NCI-H510A (cell line): ENCODE measurements around the gene GARNL3.
A peak's percentile ranks its signal among the peaks of the same experiment; 100 is the strongest.

Experiments used
- DNase-seq: peaks from one replicate; lab custom pipeline; 2025; lab: John Stamatoyannopoulos, UW

Gene GARNL3

DNA sequence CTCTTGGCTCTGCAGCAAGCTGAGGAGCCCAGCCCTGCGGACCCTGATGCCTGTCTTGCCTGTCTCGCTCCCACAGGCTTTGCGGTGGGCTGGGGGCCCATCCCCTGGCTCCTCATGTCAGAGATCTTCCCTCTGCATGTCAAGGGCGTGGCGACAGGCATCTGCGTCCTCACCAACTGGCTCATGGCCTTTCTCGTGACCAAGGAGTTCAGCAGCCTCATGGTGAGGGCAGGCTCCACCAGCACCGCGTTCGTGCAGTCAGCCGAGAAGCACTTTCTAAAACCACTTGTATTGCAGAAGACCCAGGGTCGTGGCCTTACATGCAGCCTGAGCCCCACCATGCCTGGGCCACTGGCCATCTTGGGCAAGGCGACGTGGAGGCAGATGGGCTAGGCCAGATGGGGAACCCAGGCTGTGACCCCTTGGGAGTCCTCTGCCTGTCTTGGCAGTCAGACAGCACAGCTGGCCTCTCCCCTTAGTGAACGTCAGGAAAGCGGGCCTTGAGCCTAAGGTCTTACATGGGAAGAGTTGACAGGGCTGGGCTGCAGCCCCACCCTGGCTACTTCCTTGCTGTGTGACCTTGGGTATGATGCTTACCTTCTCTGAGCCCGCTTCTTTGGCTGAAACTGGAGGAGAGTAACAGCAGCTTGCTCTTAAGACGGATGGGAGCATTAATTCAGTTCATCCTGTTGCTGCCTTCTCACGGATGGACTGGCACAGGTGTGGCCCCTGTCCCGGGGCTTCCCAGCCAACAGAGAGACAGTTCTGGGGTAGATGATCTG is 141.0 kb downstream of the GARNL3 start:
- no peak for DNase-seq

DNA sequence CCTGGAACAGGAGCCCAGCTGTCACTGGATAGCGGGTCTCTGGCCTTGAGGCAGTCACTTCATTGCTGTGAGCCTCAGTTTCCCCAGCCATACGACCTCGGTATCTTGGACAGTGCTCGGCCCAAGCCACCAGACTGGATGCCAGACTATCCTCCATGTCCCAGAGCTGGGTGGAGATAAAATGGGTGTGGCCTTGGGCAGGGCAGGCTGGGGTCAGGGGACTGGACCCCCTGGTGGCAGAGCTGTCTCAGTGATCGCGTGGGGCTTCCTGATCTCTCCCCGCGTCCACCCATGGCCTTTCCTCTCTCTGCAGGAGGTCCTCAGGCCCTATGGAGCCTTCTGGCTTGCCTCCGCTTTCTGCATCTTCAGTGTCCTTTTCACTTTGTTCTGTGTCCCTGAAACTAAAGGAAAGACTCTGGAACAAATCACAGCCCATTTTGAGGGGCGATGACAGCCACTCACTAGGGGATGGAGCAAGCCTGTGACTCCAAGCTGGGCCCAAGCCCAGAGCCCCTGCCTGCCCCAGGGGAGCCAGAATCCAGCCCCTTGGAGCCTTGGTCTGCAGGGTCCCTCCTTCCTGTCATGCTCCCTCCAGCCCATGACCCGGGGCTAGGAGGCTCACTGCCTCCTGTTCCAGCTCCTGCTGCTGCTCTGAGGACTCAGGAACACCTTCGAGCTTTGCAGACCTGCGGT is 142.4 kb downstream of the GARNL3 start:
- no peak for DNase-seq

DNA sequence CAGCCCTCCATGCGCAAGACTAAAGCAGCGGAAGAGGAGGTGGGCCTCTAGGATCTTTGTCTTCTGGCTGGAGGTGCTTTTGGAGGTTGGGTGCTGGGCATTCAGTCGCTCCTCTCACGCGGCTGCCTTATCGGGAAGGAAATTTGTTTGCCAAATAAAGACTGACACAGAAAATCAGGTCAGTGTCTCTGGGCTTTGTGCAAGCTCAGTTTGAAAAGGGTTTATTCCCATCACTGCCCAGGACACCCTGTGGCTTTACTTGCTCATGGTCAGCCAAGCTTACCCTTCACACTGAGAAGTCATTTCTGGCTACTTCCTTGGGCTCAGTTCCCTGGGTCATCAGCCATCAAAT is 142.9 kb downstream of the GARNL3 start:
- no peak for DNase-seq

DNA sequence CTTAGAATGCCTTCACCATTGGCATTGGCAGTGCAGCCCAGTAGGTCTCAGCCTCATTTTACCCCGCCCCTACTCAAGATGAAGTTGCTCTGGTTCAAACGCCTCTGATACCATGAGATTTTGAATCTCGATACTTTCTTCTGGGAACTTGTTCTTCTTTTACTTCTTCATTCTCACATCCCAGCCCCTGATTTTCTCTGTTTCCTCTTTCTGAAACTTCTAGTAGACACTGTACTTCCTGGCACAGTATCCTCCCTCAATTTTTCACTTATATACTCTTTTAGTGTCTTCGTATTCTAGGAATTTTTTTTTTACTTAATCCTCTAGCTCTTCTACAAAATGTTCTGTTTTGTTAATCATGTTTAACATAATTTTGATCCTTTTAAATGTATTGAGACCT is 146.5 kb downstream of the GARNL3 start:
- no peak for DNase-seq

DNA sequence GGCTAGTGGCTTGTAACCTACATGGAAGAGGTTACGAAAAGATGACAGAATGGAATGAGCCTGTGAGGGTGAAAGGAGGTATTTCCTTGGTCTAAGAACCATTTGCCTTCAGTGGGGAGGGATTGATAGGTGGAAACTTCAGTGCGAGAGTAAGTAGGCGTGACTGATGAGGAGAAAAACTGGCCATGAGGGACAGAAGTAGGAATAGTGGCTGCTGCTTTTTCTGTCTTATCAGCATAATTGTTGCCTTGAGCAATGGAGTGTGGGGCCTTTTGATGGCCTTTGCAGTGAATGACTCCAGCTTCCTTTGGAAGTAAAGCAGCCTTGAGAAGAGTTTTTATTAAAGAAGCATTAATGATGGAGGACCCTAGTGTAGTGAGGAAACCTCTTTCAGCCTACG is 150.6 kb downstream of the GARNL3 start:
- DNase-seq = no peak

GRCh38 chr9:127415657-127416056 is 151.1 kb downstream of the GARNL3 start:
- no peak for DNase-seq

DNA sequence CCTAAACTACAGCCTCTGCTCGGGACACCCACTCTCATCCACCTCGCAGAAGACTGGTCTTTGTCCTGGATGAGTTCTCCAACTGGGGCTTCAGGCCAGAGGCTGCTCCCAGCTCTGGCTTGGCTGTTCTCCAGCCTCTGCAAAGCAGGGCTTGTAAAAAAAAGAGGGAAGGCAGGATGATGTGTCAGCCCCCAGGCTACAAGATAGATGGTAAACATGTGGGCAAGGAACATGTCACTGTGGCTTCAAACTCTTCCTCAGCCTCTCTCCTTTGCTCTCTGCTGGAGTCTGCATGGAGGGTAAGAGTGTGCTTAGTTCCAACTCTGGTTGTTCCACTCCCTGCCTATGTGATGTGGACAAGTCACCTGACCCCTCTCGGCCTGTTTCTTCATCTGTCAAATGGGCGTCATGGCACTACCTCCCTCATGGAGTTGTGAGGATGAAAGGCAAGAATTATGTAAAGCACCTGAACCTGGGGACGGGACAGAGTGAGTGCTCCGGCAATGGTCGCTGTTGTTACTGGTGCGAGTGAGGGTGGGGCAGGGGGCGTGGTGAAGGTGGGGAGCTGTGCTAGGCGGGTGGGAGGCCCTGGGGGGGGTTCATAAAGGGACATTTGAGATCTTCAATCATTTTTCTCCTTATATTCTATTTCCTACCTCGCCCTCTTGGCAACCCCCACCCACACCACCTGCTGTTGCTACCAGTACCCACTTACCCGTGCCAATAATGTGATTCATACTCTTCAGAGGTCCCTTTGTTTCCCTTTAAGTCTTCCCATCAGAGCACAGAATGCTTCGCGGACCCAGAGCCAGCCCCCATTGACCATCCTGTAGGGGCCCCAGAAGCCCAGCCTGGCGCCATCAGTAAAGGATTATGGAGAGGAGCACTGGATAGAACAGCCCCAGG is 152.8 kb downstream of the GARNL3 start:
- DNase-seq = no peak

DNA sequence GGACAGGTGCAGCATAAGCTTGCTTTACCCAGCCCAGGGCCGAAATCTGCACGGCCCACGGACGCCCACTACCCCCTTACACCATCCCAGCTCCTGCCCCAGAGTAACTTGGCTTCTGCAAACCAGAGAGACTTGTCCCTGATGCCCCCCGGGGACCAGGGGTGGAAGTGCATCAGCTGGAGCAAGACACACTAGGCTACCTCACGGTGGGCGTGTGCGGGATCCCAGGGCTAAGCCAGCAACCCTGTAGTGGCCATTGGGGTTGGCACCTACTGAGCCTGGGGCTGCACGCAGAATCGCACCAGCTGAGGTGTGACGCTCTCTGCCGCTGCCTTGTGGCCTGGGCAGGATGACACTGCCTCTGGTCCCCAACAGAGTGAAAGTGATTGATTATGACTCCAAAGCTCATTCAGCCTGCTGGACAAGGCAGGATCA is 153.5 kb downstream of the GARNL3 start:
- no peak for DNase-seq

GRCh38 chr9:127419348-127419747 is 154.8 kb downstream of the GARNL3 start:
- DNase-seq = no peak

DNA sequence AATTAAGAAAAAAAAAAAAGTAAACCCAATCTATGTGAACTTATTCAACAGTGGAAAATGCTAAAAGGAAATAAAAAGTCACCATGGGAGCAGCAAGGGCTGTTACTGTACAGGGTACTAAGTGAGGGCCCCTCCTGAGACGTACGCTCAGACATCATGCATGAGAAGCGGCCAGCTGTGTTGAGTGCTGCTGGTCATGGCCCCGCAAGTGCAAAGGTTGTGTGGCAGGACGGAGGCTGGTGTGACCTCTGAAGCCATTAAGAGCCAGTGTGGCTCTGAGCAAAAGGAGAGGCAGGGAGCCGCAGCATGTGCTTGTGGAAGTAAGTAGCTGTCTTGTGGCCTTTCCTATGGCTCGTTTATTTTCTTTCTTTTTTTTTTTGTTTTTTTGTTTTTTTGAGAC is 156.5 kb downstream of the GARNL3 start:
- no peak for DNase-seq

GRCh38 chr9:127422133-127422782 is 157.7 kb downstream of the GARNL3 start:
- no peak for DNase-seq

GRCh38 chr9:127422787-127423186 is 158.2 kb downstream of the GARNL3 start:
- no peak for DNase-seq

DNA sequence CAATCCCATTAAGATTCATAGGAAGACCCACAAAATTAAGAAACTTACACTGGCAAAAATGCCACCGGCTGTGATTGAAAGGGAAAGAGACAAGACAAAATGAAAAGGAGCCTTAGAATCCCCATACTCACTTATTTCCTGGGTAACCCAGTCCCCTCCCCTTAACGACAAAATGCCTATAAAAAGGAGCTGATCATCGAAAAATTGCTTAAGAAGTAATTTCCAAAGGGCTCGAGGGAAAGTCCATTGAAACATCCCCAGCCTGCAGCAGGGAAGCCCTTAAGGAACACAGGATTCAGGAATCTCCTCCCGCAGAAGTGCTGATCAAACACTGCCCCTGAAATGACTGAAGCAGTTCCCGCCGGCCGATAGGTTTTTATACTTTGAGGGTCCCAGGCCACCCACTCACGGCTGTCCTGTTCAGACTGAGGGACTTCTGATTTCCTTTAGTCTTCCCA is 158.9 kb downstream of the GARNL3 start:
- DNase-seq = no peak

DNA sequence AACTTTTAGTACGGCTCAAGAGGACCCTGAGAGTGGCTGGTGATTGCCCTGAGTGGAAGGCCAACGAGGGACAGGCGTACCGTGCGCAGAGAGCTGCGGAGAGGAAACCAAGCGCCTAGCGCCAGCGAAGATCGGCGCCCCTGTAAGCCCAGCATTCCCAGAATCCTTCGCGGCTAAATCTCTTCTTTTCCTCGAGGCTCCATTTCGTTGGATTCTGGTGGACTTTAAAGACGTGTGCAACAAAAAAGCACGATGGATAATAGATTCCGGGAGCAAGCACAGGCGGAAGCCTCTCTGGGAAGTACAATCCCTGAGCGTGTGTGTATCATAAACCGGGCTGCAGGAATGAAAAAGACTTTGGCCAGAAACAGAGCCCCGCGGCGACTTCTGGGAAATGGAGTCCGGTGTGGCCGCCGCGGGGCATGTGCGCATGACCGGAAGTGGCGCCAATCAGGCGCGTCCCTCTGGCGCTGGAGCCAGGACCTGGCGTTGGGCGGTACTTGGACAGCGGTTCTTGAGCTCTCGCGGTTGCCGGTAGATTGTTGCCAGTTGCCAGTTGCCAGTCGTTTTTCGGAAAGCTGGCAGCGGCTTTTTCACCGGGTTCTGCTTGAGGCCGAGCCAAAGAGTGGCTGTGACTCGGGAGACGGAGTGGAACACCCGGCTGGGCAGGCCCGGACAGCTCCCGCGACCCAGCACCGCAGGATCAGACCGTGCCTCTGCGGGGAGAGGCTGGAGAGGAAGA is 159.5 kb downstream of the GARNL3 start, which contains the start of gene ZNF79:
Gene ZNF79, plus strand, starts transcription at position 449 of the 742 bp plus-strand sequence. CDS start 406 bp downstream, outside the sequence.
- peak; percentile 89 for DNase-seq

DNA sequence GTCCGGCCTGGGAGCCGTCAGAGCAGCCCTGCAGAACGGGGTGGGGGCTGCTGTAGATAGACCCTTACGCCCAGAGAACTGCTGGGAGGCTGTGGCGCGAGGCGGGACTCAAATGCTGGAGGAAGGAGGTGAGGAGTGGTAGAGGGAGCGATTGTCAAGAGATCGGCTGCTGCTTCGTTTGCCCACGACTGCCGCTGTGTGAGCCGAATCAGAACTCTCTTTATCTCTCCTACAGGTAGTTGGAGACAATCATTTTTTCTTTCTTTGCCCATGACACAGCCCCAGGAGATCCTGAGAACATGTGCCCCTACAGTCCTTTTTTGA is 160.1 kb downstream of the GARNL3 start:
- no peak for DNase-seq

- no peak for DNase-seq
Measured at GRCh38 chr9:127426756-127427155, 162.2 kb downstream of the GARNL3 start.

GRCh38 chr9:127428348-127428747 is 163.8 kb downstream of the GARNL3 start:
- no peak for DNase-seq

GRCh38 chr9:127430415-127430814 is 165.8 kb downstream of the GARNL3 start:
- DNase-seq = no peak

DNA sequence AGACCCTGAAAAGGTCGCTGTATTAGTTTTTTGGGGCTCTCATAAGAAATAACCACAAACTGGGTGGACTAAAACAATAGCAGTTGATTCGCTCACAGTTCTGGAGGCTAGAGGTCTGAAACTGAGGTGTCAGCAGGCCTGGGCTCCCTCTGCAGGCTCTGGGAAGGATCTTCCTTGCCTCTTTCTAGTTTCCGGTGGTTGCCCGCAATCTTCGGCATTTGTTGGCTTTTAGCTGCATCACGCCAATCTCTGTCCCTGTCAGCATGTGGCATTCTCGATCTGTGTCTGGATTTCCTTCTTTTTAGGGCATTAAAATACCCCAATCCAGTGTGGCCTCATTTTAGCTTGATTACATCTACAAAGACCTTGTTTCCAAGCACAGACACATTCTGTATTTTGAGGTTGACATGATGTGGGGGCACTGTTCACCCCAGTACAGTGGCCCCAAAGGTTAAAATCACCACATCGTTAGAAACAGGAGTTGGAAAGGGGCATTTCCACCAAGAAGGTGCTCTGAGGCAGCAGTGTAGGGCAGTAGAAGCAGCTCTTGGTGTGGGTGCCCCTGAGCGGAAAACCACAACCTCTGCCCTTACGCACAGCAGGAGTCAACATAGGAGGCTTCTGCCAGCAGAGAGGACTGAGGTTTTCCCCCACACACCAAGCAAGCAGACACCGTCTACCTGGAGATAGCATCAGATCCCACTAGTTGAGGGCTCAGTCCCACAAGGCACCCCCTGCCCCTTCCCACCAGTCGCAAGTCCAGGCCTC is 173.1 kb downstream of the GARNL3 start:
- no peak for DNase-seq

DNA sequence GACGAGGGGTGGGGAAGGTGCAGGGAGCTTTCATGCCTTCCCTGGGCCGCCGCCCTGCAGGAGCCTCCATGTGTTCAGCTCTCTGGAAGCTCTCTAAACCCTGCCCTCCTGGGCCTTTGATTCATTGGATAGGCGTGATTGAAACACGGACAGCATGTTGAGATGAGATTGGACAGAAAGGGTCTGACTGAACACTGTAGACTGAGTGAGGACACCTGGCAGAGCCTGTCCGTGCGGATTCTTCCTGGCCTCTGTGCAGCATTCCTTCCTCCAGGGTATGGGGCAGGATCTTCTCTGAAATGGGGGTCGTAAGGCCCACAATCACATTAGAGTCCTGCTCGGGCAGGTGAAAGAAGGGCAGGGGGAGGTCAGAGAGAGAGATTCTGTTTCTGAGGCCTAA is 173.8 kb downstream of the GARNL3 start:
- DNase-seq = no peak
